Progenitor cell of endocrine pancreas (in vitro differentiated cells): ENCODE measurements around the gene SLC35E1. TPM values are rescaled to one million over a fixed set of nuclear protein-coding genes. Genes with fewer than 3 reads are reported as not detected.
A peak's percentile ranks its signal among the peaks of the same experiment; 100 is the strongest.

Source experiments
- DNase-seq: peaks from one replicate; pipeline ENCODE4 v3.0.0; 2021; ENCODE audit warnings: low spot score; ENCODE audit not compliant: unreplicated experiment
- H3K27ac Mint-ChIP-seq: 2 replicates; pipeline ENCODE4 v1.8.0; 2021; ENCODE audit warnings: mild to moderate bottlenecking, moderate library complexity, mixed read lengths
- H3K27me3 Mint-ChIP-seq: 2 replicates; pipeline ENCODE4 v1.8.0; 2021; ENCODE audit warnings: mixed read lengths
- H3K36me3 Mint-ChIP-seq: 2 replicates; pipeline ENCODE4 v1.8.0; 2022; ENCODE audit warnings: mixed read lengths; ENCODE audit not compliant: insufficient read depth
- H3K4me1 Mint-ChIP-seq: 2 replicates; pipeline ENCODE4 v1.8.0; 2021; ENCODE audit warnings: low read depth, mixed read lengths
- H3K4me3 Mint-ChIP-seq: 2 replicates; pipeline ENCODE4 v1.8.0; 2021; ENCODE audit warnings: low read depth, mild to moderate bottlenecking, moderate library complexity, mixed read lengths
- H3K9me3 Mint-ChIP-seq: 2 replicates; pipeline ENCODE4 v1.8.0; 2021; ENCODE audit warnings: low read depth, mixed read lengths
- total RNA-seq: library from RNA; stranded (reverse); gene quantifications from 2 replicates; pipeline ENCODE4 v1.2.1, GENCODE V29; 2021
- TF ChIP-seq, protein P1 (sequence below): fragments of 200-600 bp; sonication (generic); IDR thresholded peaks from one replicate; pipeline ENCODE4 v1.5.0; 2021; ENCODE audit warnings: antibody characterized with exemption, mild to moderate bottlenecking; ENCODE audit not compliant: unreplicated experiment

Gene SLC35E1
- total RNA-seq, 1 donor from 2014 or later = 49.1 TPM

DNA sequence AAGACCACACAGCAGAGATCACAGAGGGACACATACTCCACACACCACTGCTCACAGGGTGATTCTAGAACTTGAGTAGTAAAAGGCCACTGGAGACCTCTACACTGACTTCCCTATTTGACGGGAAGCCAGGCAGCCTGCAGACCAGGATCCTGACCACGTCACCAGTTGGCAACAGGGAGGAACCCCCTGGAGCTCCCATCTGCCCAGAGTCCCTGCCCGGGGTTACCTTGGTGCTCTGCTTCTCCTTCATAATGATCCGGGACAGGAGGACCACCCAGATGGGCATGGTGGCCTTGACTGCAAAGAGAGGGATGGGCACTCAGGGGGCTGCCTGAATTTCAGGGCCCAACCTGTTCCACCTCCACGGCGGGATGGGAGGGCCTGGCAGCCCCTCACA is 932 bp downstream of the SLC35E1 start:
- H3K4me1 Mint-ChIP-seq = peaks cover 15% of the 10 kb centered on the region
- H3K4me3 Mint-ChIP-seq = peak overlapping the region; percentile 75
- TF ChIP-seq, protein P1, sequence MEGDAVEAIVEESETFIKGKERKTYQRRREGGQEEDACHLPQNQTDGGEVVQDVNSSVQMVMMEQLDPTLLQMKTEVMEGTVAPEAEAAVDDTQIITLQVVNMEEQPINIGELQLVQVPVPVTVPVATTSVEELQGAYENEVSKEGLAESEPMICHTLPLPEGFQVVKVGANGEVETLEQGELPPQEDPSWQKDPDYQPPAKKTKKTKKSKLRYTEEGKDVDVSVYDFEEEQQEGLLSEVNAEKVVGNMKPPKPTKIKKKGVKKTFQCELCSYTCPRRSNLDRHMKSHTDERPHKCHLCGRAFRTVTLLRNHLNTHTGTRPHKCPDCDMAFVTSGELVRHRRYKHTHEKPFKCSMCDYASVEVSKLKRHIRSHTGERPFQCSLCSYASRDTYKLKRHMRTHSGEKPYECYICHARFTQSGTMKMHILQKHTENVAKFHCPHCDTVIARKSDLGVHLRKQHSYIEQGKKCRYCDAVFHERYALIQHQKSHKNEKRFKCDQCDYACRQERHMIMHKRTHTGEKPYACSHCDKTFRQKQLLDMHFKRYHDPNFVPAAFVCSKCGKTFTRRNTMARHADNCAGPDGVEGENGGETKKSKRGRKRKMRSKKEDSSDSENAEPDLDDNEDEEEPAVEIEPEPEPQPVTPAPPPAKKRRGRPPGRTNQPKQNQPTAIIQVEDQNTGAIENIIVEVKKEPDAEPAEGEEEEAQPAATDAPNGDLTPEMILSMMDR = no peak
- H3K27ac Mint-ChIP-seq = peak overlapping the region; percentile 83
- H3K36me3 Mint-ChIP-seq = peaks cover 12% of the 10 kb centered on the region
- DNase-seq = no peak
- no peaks in the 10 kb centered on the region for H3K27me3 Mint-ChIP-seq
- peaks cover 4% of the 10 kb centered on the region for H3K9me3 Mint-ChIP-seq

DNA sequence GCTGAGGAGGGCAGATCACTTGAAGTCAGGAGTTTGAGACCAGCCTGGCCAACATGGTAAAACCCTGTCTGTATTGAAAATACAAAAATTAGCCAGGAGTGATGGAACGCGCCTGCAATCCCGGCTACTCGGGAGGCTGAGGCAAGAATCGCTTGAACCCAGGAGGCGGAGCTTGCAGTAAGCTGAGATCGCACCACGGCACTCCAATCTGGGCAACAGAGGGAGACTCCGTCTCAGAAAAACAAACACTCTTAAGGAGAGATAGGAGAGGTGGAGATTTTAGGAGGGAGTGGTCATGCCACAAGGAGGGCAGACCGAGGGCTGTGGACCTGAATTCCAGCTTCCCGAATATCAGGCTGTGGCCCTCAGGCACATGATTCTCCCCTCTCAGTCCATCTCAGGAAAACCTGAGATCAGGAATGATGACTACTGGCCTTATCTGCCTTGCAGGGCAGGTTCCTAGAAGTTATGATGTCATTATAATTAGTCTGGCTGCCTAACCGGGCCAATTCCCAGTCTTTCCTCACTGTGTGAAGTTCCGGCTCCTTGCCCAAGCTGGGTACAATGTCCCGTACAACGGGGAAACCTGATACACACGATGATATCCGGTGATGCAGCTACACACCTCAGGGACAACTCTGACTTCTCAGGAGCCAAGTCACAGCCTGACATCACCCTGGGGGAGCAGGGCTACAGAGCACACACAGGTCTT is 2.5 kb downstream of the SLC35E1 start:
- Mint-ChIP-seq H3K9me3 (peaks cover 5% of the 10 kb centered on the region), H3K4me3 (peak overlapping the region; percentile 29)

DNA sequence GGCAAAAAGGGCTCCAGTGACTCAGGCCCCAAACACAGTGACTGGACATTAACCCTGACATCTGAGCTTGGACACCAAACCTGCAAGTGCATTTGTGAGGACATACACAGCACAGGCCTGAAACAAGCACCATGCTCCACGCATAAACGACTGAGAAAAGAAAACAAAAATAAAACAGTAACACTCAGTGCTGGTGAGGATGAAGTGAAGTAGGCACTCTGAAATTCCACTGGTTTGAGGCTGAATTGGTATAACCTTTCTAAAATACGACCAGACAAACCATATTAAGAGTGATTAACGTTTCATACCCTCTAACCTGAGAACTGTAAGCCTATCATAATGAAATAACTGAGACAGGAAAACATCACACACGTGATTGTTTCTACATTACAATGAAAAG is 5.5 kb downstream of the SLC35E1 start:
- H3K27ac Mint-ChIP-seq = peak overlapping the region; percentile 21
- peaks cover 28% of the 10 kb centered on the region for H3K36me3 Mint-ChIP-seq
- DNase-seq = no peak
- TF ChIP-seq, protein P1 = no peak
- peaks cover 5% of the 10 kb centered on the region for H3K9me3 Mint-ChIP-seq
- H3K27me3 Mint-ChIP-seq = no peaks in the 10 kb centered on the region
- no peak overlapping the region for H3K4me3 Mint-ChIP-seq
- peaks cover 19% of the 10 kb centered on the region for H3K4me1 Mint-ChIP-seq

More for the DNA sequence above, 2.5 kb downstream of the SLC35E1 start:
- DNase-seq = no peak
- no peaks in the 10 kb centered on the region for H3K27me3 Mint-ChIP-seq
- H3K4me1 Mint-ChIP-seq = peaks cover 20% of the 10 kb centered on the region
- TF ChIP-seq, protein P1 = no peak
- peak overlapping the region; percentile 27 for H3K27ac Mint-ChIP-seq
- peaks cover 18% of the 10 kb centered on the region for H3K36me3 Mint-ChIP-seq

DNA sequence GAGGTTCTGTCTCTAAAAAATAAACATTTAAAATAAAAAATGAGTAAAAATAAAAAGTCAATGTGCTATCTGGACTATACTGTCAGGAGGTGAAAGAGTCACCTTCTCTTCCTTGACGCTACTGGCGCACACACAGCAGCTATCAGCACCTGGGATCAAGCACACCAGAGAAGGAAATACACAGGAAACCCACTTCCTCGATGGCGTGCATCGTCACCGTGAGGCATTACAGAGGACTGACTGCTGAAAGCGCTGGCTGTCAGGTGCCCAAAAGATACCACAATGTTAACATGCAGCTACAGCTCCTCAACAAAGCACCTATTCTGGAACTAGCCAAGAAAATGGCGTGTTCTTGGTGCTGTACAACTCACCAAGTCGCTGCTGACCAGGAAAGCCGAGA is 6.1 kb downstream of the SLC35E1 start:
- no peak overlapping the region for H3K27ac Mint-ChIP-seq
- DNase-seq = no peak
- H3K9me3 Mint-ChIP-seq = peaks cover 5% of the 10 kb centered on the region
- peaks cover 15% of the 10 kb centered on the region for H3K4me1 Mint-ChIP-seq
- peaks cover 29% of the 10 kb centered on the region for H3K36me3 Mint-ChIP-seq
- no peaks in the 10 kb centered on the region for H3K27me3 Mint-ChIP-seq
- no peak overlapping the region for H3K4me3 Mint-ChIP-seq
- TF ChIP-seq, protein P1 = no peak

DNA sequence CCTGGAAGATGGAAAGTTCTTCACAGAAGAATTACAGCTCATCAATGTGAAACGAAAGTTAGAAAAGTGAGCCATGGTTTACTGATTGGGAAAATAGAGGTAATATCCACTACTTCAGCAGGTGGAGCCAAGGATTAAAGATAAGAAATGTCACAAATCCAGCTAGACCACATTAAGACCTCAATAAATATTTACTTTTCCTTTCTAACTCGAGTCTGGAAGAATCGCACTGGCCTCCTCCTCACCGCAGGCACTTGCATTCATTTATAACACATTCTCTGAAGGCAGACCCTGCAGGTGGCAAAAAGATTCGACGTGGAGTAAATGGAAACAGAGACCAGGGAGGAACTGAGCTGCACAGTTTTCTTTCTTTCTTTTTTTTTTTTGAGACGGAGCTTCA is 7.4 kb downstream of the SLC35E1 start:
- H3K36me3 Mint-ChIP-seq = peaks cover 33% of the 10 kb centered on the region
- no peaks in the 10 kb centered on the region for H3K27me3 Mint-ChIP-seq
- peaks cover 15% of the 10 kb centered on the region for H3K4me1 Mint-ChIP-seq
- peak overlapping the region; percentile 57 for H3K4me3 Mint-ChIP-seq
- DNase-seq = no peak
- TF ChIP-seq, protein P1 = no peak
- peak overlapping the region; percentile 97 for H3K27ac Mint-ChIP-seq
- H3K9me3 Mint-ChIP-seq = peaks cover 5% of the 10 kb centered on the region
